ENCODE data around the gene SMARCC1. TPM values are rescaled to one million over a fixed set of nuclear protein-coding genes. Genes with fewer than 3 reads are reported as not detected.
"Not testable (repeated sequence)": the region's sequence is repeated elsewhere in the genome, so short reads cannot be mapped to it uniquely, and the experiment has no call there.

SMARCC1 gene
- total RNA-seq: 10 to 100 TPM; 38.5 to 54.2 (median 42.9) TPM

- peak in 1 of 2 donors; percentile 25 for TF ChIP-seq POLR2A (IDR thresholded peaks at IDR 0.05)
- TF ChIP-seq CTCF (IDR thresholded peaks at IDR 0.05): no peak
- H3K4me3 ChIP-seq (ENCODE audit: low read depth, poor library complexity, severe bottlenecking): peak within 1 kb of the TSS; percentile 91
- 0 to 3% methylated on average over 34 to 38 of the region's 79 CpGs for WGBS, 2 donors
- DNase-seq (ENCODE audit: low spot score in 2 of 2): peak; percentile 96 to 100
- intact Hi-C loops (cut with DNase I; ENCODE audit: low total_unique reads): no loop called here
Measured at GRCh38 chr3:47781685-47782445, at the start of gene SMARCC1. SMARCC1 (minus strand) TSS chr3:47781893; CDS start chr3:47781797, 96 bp downstream.

GRCh38 chr3:47829482-47829881 is 47.8 kb upstream of the SMARCC1 start:
- H3K4me3 ChIP-seq (ENCODE audit: low read depth, poor library complexity, severe bottlenecking); DNase-seq (ENCODE audit: low spot score in 2 of 2): not testable (repeated sequence)
- 90 to 97% methylated on average over 9 of the region's 9 CpGs for WGBS, 2 donors
- intact Hi-C loops (cut with DNase I; ENCODE audit: low total_unique reads): loop anchor here (5.0 kb wide), 1 partner anchor 163 kb away; no protein-coding TSS in a partner anchor

- no peak for TF ChIP-seq CTCF (IDR thresholded peaks at IDR 0.05)
- no peak for TF ChIP-seq POLR2A (IDR thresholded peaks at IDR 0.05)
- peak in 1 of 2 donors; percentile 85 for DNase-seq (ENCODE audit: low spot score in 2 of 2)
- H3K4me3 ChIP-seq (ENCODE audit: low read depth, poor library complexity, severe bottlenecking): peak overlapping the region; percentile 95
- 30 to 33% methylated on average over 7 of the region's 7 CpGs for WGBS, 2 donors
- intact Hi-C loops (cut with DNase I; ENCODE audit: low total_unique reads): loop anchor here (5.0 kb wide), 1 partner anchor 167 kb away; no protein-coding TSS in a partner anchor
Measured at GRCh38 chr3:47825590-47825989, 43.9 kb upstream of the SMARCC1 start.

GRCh38 chr3:47824541-47825473 is 43.1 kb upstream of the SMARCC1 start:
- H3K4me3 ChIP-seq (ENCODE audit: low read depth, poor library complexity, severe bottlenecking): peak overlapping the region; percentile 95
- 4 to 15% methylated on average over 13 to 52 of the region's 77 CpGs for WGBS, 2 donors
- TF ChIP-seq POLR2A (IDR thresholded peaks at IDR 0.05) (no peak), CTCF (IDR thresholded peaks at IDR 0.05) (peak in 1 of 3 donors; percentile 8)
- intact Hi-C loops (cut with DNase I; ENCODE audit: low total_unique reads): loop anchor here (5.0 kb wide), 1 partner anchor 167 kb away; no protein-coding TSS in a partner anchor
- DNase-seq (ENCODE audit: low spot score in 2 of 2): peak; percentile 42 to 93

GRCh38 chr3:47817609-47818008 is 35.9 kb upstream of the SMARCC1 start:
- intact Hi-C loops (cut with DNase I; ENCODE audit: low total_unique reads): no loop called here
- H3K4me3 ChIP-seq (ENCODE audit: low read depth, poor library complexity, severe bottlenecking): no peak overlapping the region
- no peak for DNase-seq (ENCODE audit: low spot score in 2 of 2)
- TF ChIP-seq POLR2A (IDR thresholded peaks at IDR 0.05) (no peak), CTCF (IDR thresholded peaks at IDR 0.05) (no peak)
- WGBS, 2 donors: 97% methylated on average over 7 of the region's 7 CpGs
